GM21515 (cell line): ENCODE data around the gene CLTCL1.

ENCODE experiments used
- ATAC-seq: cut with Tn5 transposase; IDR thresholded peaks from one replicate; pipeline ENCODE4 v1.9.1; 2021; ENCODE audit not compliant: unreplicated experiment

CLTCL1 gene

GRCh38 chr22:19152942-19153883, 138.3 kb downstream of the CLTCL1 start:
- ATAC-seq: no peak

GRCh38 chr22:19151329-19152191, 140.0 kb downstream of the CLTCL1 start:
- ATAC-seq: no peak

GRCh38 chr22:19150482-19151328, 140.8 kb downstream of the CLTCL1 start:
- ATAC-seq: no peak

- ATAC-seq: no peak
Observed at GRCh38 chr22:19149991-19150390, 141.5 kb downstream of the CLTCL1 start, which contains the start of gene GSC2. Gene GSC2 (minus strand): TSS chr22:19150292. CDS start chr22:19150283, 9 bp downstream.

GRCh38 chr22:19149047-19149883, 142.3 kb downstream of the CLTCL1 start:
- ATAC-seq: no peak

- ATAC-seq: no peak
Observed at GRCh38 chr22:19148417-19149046, 143.0 kb downstream of the CLTCL1 start.

GRCh38 chr22:19147195-19147780, 144.2 kb downstream of the CLTCL1 start:
- no peak for ATAC-seq

- ATAC-seq: no peak
Observed at GRCh38 chr22:19146215-19146968, 145.1 kb downstream of the CLTCL1 start.

GRCh38 chr22:19143967-19144400, 147.5 kb downstream of the CLTCL1 start:
- no peak for ATAC-seq

- ATAC-seq: no peak
Observed at GRCh38 chr22:19143212-19143611, 148.3 kb downstream of the CLTCL1 start.

- ATAC-seq: no peak
Observed at GRCh38 chr22:19142394-19142793, 149.1 kb downstream of the CLTCL1 start.

- ATAC-seq: no peak
Observed at GRCh38 chr22:19139974-19140373, 151.5 kb downstream of the CLTCL1 start.

GRCh38 chr22:19139001-19139356, 152.5 kb downstream of the CLTCL1 start:
- no peak for ATAC-seq

GRCh38 chr22:19138217-19139000, 153.1 kb downstream of the CLTCL1 start:
- no peak for ATAC-seq

- no peak for ATAC-seq
Observed at GRCh38 chr22:19137384-19138216, 153.9 kb downstream of the CLTCL1 start.

- no peak for ATAC-seq
Observed at GRCh38 chr22:19136915-19137314, 154.6 kb downstream of the CLTCL1 start.

- ATAC-seq: no peak
Observed at GRCh38 chr22:19134874-19135273, 156.6 kb downstream of the CLTCL1 start.
